ENCODE measurements around the gene RPGR. TPM values are rescaled to one million over a fixed set of nuclear protein-coding genes. Genes with fewer than 3 reads are reported as not detected.

Gene RPGR
- total RNA-seq, 1 experiment from 2014 or later, result 8.3 TPM

GRCh38 chrX:38318196-38318595, 9.1 kb downstream of the RPGR start:
- H3K4me3 ChIP-seq (ENCODE audit: low read length), result no peak overlapping the region
- TF ChIP-seq EZH2phosphoT487 (IDR thresholded peaks at IDR 0.05; ENCODE audit: borderline replicate concordance, low read length) (no peak), EZH2 (IDR thresholded peaks at IDR 0.05; ENCODE audit: low read length, unreplicated experiment) (no peak)
- TF ChIP-seq, protein P1, sequence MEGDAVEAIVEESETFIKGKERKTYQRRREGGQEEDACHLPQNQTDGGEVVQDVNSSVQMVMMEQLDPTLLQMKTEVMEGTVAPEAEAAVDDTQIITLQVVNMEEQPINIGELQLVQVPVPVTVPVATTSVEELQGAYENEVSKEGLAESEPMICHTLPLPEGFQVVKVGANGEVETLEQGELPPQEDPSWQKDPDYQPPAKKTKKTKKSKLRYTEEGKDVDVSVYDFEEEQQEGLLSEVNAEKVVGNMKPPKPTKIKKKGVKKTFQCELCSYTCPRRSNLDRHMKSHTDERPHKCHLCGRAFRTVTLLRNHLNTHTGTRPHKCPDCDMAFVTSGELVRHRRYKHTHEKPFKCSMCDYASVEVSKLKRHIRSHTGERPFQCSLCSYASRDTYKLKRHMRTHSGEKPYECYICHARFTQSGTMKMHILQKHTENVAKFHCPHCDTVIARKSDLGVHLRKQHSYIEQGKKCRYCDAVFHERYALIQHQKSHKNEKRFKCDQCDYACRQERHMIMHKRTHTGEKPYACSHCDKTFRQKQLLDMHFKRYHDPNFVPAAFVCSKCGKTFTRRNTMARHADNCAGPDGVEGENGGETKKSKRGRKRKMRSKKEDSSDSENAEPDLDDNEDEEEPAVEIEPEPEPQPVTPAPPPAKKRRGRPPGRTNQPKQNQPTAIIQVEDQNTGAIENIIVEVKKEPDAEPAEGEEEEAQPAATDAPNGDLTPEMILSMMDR (conservative IDR thresholded peaks at IDR 0.05; ENCODE audit: low read depth, low read length), result no peak
- H3K4me1 ChIP-seq (ENCODE audit: insufficient read depth, low read length), result peaks cover 5% of the 10 kb centered on the region
- no peaks in the 10 kb centered on the region for H3K9me2 ChIP-seq (replicated peaks; ENCODE audit: low read length)
- no peak for ATAC-seq
- no peaks in the 10 kb centered on the region for H3K27me3 ChIP-seq (ENCODE audit: low read length)
- H3K9me3 ChIP-seq (ENCODE audit: low read length), result no peaks in the 10 kb centered on the region
- no peak overlapping the region for H2AFZ ChIP-seq (ENCODE audit: low read length)
- CTCF ChIA-PET, result no interaction called here
- no peaks in the 10 kb centered on the region for H3K36me3 ChIP-seq (ENCODE audit: low read depth, low read length)
- no peaks in the 10 kb centered on the region for H3K79me2 ChIP-seq (ENCODE audit: low read length)
- BruUV-seq (replicated peaks), result no TSS peak
- intact Hi-C loops (cut with micrococcal nuclease), result no loop called here
- POLR2A ChIA-PET (ENCODE audit: unreplicated experiment), result no interaction called here
- no peak overlapping the region for H3K9ac ChIP-seq (ENCODE audit: low read length)
- H3F3A ChIP-seq (ENCODE audit: low read length, unreplicated experiment), result no peaks in the 10 kb centered on the region
- no peak for DNase-seq
- no peaks in the 10 kb centered on the region for H4K20me1 ChIP-seq (ENCODE audit: low read length)
- no peak overlapping the region for H3K4me2 ChIP-seq (ENCODE audit: low read length)
- H3K27ac ChIP-seq (ENCODE audit: low read length), result no peak overlapping the region

- H3K9ac ChIP-seq (ENCODE audit: low read length), result no peak overlapping the region
- peaks cover 24% of the 10 kb centered on the region for H3K4me1 ChIP-seq (ENCODE audit: insufficient read depth, low read length)
- H3K27ac ChIP-seq (ENCODE audit: low read length), result no peak overlapping the region
- no peak overlapping the region for H2AFZ ChIP-seq (ENCODE audit: low read length)
- H3K9me2 ChIP-seq (replicated peaks; ENCODE audit: low read length), result no peaks in the 10 kb centered on the region
- no peaks in the 10 kb centered on the region for H3K27me3 ChIP-seq (ENCODE audit: low read length)
- ATAC-seq, result no peak
- no peaks in the 10 kb centered on the region for H3F3A ChIP-seq (ENCODE audit: low read length, unreplicated experiment)
- TF ChIP-seq, protein P1 (conservative IDR thresholded peaks at IDR 0.05; ENCODE audit: low read depth, low read length), result no peak
- TF ChIP-seq EZH2 (IDR thresholded peaks at IDR 0.05; ENCODE audit: low read length, unreplicated experiment) (no peak), EZH2phosphoT487 (IDR thresholded peaks at IDR 0.05; ENCODE audit: borderline replicate concordance, low read length) (no peak)
- ChIA-PET POLR2A (ENCODE audit: unreplicated experiment) (no interaction called here), CTCF (no interaction called here)
- no peak for DNase-seq
- no TSS peak for BruUV-seq (replicated peaks)
- intact Hi-C loops (cut with micrococcal nuclease), result no loop called here
- no peak overlapping the region for H3K4me2 ChIP-seq (ENCODE audit: low read length)
- H4K20me1 ChIP-seq (ENCODE audit: low read length), result no peaks in the 10 kb centered on the region
- H3K9me3 ChIP-seq (ENCODE audit: low read length), result no peaks in the 10 kb centered on the region
- no peaks in the 10 kb centered on the region for H3K79me2 ChIP-seq (ENCODE audit: low read length)
- no peak overlapping the region for H3K4me3 ChIP-seq (ENCODE audit: low read length)
- no peaks in the 10 kb centered on the region for H3K36me3 ChIP-seq (ENCODE audit: low read depth, low read length)
Measured at GRCh38 chrX:38315186-38315585, 12.1 kb downstream of the RPGR start.

GRCh38 chrX:38313190-38313589, 14.1 kb downstream of the RPGR start:
- Histone ChIP-seq H3K9me3 (ENCODE audit: low read length) (no peaks in the 10 kb centered on the region), H3K36me3 (ENCODE audit: low read depth, low read length) (no peaks in the 10 kb centered on the region), H3K4me2 (ENCODE audit: low read length) (peak overlapping the region; percentile 56), H3F3A (ENCODE audit: low read length, unreplicated experiment) (no peaks in the 10 kb centered on the region), H3K27ac (ENCODE audit: low read length) (peak overlapping the region; percentile 82), H3K27me3 (ENCODE audit: low read length) (no peaks in the 10 kb centered on the region), H3K4me1 (ENCODE audit: insufficient read depth, low read length) (peaks cover 24% of the 10 kb centered on the region), H3K4me3 (ENCODE audit: low read length) (peak overlapping the region; percentile 6; the same call in 1 of the 2 replicates), H3K9ac (ENCODE audit: low read length) (peak overlapping the region; percentile 8; the same call in 1 of the 2 replicates), H4K20me1 (ENCODE audit: low read length) (no peaks in the 10 kb centered on the region), H3K79me2 (ENCODE audit: low read length) (no peaks in the 10 kb centered on the region), H2AFZ (ENCODE audit: low read length) (no peak overlapping the region), H3K9me2 (replicated peaks; ENCODE audit: low read length) (no peaks in the 10 kb centered on the region)
- ChIA-PET POLR2A (ENCODE audit: unreplicated experiment) (interaction anchor here (0.6 kb wide), 1 partner anchor 9 kb away, joined by 4 read pairs; no protein-coding TSS in a partner anchor), CTCF (no interaction called here)
- BruUV-seq (replicated peaks), result no TSS peak
- intact Hi-C loops (cut with micrococcal nuclease), result no loop called here
- TF ChIP-seq EZH2 (IDR thresholded peaks at IDR 0.05; ENCODE audit: low read length, unreplicated experiment), result no peak
- TF ChIP-seq, protein P1 (conservative IDR thresholded peaks at IDR 0.05; ENCODE audit: low read depth, low read length), result no peak
- ATAC-seq (peak; percentile 70), DNase-seq (peak; percentile 55)
